Activated CD4-positive, alpha-beta T cell treated with anti-CD3 and anti-CD28 coated beads, Interleukin-2, amount 50 U/mL, for 1 hour (primary cell): Measurements from ENCODE around the gene DOCK10.

Experiments used
- DNase-seq: peaks from one replicate; pipeline ENCODE4 v3.0.0-alpha.2; 2020

Gene DOCK10

DNA sequence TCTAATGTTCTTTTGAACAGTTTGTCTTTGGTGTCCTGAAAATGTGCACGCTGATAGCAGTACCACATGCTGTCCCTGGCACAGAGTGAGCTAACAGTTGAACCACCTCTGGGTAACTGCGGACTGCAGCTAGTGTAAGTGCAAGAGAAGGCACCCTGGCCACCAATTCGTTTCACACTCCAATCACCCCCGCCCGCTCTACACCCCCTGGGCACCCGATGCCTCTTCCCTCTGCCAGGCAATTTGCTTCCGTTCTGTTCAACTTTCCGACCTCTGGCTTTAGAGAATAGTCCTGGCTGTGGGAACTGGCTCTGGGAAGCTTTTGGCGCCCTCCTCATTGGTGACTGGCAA is 1.4 kb downstream of the DOCK10 start:
- DNase-seq: peak; percentile 22

DNA sequence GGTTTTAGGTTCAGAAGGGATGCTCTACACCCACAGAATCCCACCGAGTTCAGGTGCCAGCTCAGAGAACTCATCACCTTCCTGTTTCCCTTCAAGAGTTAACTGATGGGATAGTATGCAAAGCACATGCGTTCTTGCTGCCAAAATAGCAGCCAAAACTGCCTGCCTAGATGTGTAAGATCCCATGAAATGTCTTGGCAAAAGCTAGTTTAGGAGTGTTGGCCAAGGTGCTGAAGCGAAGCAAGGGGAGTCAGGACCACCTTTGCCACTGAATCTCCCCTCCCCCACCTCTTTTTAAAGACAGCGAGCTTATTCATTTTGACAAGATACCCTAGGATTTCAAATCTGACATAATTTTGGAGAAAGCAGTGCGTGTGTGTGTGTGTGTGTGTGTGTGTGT is 2.1 kb downstream of the DOCK10 start:
- DNase-seq: no peak

DNA sequence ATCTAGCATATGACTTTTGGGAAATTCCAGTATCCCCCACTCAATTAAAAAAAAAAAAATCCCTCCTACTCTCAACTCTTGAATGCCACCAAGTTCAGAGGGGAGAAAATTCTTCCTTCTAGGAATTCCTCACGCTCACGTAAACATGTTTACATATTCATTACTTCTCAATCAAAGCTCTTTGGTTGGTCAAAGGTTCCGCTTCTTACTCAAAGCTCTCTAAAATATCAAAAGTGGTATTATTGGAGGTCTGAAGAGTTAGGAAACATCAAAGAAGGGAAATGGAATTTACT is 4.1 kb downstream of the DOCK10 start:
- DNase-seq: no peak

DNA sequence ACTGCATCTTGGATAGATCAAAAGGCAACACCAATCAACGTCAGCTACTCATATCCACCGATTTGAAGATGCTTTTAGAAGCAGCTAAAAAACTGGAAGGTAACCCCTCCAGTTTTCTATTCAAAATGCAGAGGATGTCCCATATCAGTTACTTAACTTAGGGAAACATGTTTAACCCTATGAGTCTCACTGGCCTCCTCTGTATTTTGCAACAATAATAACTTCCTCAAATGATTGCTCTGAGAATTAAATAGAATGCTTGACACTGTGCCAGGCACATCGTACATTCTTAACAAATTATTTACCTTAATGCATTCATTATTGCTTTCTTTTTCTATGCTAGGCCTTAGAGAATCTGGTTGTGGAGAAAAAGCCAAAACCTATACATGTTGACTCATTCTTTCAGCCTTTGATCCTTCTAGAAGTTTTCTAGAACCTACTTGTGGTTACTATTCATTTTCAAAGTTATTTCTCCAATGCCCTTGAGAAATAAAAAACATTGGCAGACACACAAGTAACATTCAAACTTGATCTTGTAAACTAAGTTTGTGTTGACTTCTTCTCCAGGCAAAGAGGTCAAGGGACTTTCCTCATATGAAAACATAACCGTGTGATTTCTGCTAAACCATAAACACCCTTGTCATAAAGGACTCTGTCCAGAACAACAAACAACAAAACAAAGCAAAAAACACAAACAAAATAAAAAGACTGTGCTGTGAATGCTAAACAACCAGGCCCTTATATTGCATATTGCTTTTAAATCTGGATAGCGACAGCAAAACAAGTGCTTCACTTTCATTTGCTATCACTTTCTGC is 4.6 kb downstream of the DOCK10 start:
- no peak for DNase-seq

DNA sequence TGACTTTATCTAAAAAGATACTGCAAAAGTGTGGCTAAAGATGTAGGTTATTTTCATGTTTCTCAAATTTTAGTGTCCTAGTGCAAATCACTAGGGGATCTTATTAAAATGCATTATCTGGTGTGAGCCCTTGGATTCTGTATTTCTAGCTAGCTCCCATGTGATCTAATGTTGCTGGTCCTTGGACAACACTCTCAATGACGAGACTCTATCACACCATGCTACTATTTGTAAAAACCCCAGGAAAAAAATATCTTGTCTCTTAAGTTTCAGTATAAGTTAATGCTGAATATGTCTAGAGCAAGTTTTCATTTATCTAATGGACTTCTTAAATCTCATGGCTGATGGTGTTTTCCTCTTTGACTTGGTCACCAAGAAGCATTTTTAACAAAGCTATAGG is 5.8 kb downstream of the DOCK10 start:
- no peak for DNase-seq

DNA sequence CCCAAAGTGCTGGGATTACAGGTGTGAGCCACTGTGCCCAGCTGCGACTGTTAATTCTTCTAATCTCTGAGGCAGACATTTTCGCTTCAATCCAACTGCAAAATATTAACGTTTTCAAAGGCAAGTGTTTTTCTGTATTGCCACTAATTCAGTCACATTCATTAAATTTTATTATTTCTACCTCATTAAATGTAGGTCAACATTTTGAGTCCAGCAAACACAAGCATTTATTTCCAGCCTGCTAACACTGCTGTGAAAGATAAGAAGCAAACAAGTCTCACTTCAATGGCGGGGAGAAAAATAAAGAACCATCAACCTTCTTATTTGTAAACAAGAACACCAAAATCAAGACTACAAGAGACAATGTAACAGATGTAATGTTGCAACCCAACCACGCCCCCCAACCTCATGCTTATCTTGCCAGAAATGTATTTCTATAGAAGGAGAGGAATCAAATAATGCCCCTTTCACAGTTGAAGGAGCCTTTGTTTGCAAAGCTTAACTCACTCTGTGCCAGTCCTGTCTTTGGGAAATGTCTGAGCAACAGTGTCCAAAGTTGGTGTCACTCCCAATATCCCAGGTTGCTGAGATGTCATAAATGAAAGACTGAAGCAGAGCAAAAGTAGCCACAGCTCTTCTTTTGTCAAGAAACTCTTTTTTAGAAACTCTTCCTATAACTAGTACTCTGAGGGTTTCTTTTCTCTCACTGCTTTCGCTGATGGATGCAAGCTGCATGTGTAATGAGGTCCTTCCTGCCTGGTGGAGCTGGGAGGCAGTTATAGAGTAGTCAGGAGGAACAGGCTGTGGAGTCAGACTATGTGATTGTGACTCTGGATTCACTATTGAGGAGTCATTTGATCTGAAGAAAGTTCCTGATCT is 8.6 kb downstream of the DOCK10 start:
- DNase-seq: no peak

DNA sequence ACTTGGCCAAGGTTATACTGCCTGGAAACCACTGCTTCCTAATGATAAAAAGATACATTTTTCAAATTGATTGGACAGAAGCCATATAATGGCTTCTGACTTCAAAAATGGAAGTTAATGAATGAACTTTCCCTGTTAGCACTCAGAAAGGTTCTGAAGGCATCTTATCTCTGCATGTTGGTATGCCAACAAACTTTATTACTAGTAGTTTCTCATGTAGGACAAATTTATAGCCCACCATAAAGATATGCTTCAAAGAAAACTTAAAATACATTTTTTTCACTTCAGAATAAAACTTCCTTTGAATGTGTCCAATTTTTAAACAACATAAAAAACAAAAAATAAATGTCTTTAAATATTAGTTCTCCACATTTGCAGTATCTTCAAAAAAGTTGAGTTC is 10.0 kb downstream of the DOCK10 start:
- no peak for DNase-seq

DNA sequence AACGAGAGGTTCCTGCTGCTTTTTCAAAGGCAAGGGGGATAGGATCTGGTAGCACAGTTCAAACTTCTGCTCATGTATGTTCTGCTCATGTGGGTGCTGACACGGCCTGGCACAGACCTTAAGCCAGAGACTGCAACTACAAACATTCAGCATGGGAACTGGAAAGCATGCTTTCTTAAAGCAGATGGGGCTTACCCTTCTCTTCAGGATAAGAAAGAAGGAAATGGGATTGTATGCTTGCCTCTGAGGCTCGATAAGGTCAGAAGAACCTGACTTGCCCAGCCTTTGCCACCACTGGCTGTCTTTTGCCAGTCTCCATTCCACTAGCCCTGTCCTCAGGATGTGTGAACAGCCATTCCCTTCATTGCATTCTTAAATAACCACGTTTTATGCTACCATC is 10.7 kb downstream of the DOCK10 start:
- DNase-seq: no peak

DNA sequence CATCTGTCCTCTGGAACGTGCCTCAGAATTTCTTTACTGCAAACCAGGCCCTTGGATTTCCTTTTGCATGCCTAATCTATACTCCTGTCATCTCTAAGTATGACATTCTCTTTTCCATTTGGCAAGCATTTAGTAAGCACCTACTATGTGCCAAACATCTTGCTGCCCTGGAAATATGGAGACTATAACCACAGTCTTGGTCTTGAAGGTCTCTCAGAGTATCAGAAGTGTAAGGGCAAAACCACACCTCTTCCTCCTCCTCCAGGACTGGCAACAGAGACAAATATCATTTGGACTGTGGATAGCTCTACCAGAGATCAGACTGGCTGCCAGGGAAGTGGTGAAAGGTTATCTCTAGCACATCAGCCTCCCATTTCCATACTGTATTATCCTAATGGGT is 11.4 kb downstream of the DOCK10 start:
- no peak for DNase-seq

DNA sequence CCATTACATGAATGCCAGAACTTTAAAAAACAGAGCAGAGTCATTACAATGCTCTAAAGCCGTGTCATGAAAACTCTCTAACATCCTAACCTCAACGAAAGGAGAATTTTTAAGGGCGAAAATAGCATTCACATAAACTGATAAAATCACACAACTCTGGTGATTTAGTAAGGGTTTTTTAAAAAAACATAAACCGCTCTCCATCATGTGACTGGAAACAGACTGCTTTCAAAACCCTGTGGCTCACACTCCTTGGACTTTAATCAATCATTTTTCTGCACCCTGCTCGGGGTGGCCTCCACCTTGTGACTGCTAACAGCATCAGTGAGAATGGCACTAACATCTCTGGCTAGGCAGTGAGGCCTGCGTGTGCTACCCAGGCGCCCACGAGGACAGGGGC is 12.1 kb downstream of the DOCK10 start:
- no peak for DNase-seq

DNA sequence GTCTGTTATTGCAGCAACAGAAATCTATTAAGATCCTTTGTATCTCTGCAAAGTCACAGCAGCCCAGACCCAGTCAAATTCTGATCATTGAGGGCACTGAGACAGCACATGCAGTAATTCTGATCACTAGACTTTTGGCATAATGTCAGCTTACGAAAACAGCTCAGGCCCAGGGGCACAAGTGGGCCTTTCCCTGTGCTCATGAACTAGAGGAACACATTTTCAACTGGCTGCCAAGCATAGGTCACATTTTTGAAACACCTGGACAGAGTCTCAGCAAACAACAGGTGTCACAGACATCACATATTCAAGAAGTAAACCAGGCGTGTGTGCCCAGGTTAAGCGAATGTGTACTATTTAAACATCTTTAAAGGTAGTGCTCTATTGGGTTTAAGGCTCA is 13.7 kb downstream of the DOCK10 start:
- no peak for DNase-seq

DNA sequence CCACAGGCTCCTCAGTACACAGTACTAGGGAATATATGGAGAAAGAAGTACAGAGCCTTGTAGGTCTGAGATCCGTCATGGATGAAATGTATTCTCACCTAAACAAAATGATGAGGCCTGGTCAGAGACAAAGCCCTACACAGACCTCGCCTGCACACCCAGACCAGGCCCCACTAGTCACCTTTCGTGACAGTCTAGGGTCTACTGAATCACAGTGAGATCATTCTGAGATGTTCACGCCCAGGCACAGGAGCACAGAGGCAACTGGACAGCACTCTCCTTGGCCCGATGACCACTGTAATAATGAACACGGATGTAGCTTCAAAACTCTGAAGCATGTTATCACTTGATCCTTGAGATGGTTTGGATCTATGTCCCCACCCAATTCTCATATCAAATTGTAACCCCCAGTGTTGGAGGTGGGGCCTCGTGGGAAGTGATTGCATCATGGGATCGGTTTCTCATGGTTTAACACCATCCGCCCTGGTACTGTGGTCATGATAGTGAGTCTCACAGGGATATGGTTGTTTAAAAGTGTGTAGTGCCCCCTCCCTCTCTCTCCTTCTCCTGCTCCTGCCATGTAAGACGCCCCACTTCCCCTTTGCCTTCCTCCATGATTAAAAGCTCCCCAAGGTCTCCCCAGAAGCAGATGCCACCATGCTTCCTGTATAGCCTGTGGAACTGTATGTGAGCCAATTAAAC is 15.1 kb downstream of the DOCK10 start:
- no peak for DNase-seq

DNA sequence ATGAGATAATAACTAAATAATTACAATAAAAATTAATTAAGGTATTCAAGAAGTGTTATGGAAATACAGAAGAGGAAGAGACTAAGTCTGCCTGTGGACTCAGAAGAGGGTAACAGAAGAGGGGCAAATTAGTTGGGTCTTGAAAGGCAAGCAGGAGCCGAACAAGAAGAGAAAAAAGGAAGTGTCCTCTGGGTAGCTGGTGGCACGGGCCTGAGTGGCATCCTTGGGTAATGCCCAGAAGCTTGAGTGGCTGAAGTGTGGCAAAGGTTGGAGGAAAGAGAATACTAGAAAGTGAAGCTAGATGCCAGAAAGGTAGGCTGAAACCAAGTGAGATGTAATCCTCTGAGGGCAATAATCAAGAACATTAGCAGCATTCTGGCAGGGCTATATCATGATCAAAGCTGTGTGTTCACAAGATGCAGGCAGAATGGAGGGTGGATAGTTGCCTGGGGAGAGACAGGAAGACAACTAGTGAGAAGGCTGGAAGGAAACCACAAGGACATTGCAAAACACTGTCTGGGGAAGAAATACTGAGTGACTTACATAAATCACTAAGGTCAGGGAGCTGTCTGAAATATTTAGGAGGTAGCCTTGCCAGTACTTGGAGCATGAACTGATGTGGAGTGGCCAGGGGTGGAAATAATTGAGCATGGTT is 16.2 kb downstream of the DOCK10 start:
- no peak for DNase-seq

DNA sequence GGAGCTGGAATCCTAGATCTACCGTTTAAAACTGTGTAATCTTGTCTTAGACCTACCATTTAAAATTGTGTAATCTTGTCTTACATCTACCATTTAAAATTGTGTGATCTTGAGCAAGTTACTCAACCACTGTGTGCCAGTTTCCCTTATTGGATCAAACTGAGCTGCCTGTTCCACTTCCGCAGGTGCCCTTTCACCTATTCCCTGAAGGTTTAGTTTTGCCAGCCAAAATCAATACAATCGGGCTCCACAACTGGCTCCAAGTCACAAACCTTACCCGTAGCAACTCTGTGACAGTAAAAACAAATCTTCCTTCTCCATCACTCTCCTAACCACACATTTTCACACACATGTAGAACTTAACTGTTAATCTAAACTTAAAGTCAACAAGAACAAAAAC is 20.1 kb downstream of the DOCK10 start:
- no peak for DNase-seq

DNA sequence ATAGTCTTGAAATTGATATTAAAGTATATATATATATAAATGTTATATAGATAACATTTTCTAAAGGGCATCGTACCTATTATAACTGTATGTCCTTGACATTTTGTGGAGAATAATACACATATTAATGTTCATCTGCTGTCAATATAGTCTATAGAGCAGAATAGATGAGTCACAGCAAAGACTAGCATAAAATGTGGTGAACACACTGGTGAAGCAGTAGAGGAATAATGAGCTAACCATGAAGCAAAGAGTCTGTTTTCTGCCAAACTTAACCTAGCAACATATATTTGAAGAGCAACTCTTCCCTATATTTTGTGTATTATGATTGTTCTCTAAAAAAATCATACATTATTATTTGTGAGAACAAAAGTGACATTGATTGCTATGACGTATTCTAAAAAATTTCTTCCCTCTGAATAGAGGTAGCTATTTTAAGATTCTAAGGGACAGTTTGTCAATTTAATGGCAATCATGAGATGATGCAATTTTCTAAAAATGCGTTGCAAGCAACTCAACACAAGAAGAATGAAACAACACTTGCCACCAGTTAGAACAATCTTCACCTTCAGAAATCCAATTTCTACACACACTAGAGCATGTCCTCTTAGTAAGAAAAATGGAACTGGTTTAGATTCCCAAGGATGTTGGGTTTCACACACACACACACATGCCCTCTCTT is 22.0 kb downstream of the DOCK10 start:
- DNase-seq: no peak

DNA sequence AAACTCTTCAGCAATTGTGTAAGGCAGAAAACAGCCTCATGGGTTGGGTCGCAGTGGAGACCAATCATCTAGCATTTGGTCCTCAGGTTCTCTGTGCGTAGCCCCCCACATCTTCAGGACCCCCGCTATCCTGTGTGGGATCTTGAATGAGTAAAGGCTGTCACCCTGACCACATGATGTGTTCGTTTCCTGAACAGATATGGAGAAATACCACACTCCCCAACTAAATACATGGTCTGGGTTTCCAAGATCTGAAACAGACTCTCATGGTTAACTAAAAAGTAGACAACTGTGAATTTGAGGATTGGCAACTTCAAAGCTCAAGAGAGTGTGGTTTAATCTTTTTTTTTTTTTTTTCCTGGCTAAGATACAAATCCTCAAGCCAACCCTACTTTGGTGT is 23.2 kb downstream of the DOCK10 start:
- DNase-seq: no peak

DNA sequence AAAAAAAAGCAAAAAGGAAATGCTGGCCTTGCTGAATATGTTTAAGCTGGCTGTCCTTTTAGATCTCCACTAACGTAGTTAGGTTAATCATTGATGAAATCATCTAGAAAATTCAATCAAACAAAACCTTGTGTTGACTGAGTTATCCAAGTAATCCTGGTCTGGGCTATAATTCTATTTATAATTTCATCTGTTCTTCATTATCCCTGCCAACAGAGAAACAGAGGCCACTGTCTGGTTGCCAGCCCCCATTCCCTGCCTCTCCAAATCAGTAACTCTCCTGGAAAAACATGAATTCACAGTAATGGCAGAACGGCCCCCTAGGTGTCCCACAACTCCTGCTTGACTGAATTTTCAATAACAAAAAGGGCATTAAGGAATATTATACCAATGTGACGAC is 24.6 kb downstream of the DOCK10 start:
- no peak for DNase-seq

DNA sequence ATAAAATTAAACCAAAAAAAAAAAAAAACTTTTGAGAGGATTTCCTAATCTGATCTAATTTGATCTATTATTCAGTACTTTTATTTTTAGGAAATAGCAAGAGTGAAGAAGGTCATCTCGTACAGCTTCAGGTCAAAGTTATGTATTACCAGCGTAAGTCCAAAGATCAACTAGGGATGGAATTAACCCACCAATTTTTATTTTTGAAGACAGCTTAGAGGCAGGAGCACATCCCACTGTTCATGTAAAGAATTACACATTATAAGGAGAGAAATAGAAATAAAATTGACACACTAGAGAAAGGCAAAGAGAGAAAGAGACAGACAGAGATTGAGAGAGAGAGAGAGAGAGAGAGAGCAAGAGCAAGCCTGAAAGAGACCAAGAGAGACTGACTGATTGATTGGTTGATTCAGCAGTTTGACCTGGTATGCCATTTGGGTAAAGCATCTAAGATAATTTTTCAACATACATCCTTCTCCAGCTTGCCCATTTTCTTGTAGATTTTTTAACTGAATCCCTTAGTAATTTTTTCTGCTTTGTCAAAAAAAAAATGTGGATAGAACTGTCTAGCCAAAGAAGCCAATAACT is 25.1 kb downstream of the DOCK10 start:
- no peak for DNase-seq

DNA sequence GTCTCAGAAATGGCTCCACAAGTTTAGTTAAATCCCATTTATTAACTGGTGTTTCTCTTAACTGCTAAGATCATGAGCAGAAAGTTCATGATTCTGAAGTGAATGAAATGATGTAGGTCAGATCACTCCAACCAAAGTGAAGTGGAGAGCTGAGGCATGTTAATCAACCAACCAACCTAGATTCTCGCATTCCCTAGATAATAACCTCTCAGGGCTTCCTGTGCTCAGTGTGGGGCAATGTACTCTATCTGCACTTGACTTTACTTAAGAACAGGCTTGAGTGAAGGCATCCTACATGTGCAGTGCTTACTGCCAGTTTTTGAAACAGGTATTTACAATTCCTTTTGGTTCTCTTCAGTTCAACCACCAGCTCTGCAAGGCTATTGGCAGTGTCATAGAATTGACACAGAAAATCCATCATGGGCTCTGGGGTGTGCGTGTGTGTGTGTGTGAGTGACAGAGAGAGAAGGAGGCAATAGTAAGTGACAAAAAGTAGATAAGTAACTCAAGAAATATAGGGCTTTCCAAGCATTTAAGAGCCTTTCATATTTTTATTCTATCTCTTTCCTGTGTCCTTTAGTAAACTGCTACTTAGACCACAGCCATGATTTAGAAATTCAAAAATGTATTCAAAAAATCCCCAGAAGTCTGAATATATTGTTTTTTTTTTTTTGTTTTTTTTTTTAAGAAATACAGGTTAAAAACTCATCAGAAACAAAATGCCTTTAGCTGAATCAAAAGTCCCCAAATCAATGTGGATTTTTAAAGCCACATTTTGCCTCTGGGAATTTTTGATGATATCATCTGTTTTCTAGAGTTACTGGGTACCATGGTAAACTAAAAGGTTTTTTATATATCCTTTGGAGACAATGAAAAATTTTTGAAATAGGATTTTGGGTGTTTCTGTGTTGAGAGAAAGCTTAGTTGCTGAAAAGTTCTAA is 28.6 kb downstream of the DOCK10 start:
- no peak for DNase-seq

DNA sequence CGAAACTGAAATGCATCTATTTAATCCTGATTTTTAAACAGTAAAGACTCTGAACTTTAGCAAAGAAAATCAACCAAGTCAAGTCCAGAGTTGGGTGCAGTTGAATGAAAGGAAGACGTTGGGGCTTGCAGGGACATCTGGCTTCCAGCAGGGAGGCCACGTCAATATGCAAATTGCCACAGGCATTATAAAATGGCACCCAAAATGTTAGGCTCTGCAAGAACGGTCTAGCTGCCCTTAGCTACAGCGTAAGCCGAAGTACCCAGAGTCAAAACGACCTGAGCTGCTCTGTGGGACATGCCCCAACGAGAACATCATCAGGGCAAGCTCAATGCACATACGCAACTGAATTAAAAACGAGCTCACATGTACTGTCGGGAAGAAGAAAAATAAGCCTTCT is 30.7 kb downstream of the DOCK10 start:
- DNase-seq: no peak

DNA sequence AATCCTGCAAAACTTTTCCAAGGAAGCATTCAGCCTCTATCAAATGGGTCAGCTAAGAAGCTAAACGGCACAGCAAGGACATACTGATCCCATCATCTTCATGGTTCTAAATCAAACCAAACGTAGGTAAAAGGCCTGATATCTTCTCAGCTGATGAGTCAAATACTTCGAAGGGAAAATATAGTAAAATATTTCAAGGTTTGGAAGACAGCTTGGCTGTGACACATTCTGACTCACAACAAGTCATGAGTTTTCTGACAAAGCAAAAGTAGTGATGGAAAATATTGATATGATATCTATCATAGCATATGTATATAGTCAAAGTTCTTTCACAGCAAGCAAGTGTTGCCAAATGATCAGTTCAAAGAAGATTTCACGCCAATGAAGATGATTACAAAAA is 31.5 kb downstream of the DOCK10 start:
- DNase-seq: no peak
